PC-9 (cell line): ENCODE data around the gene TANGO6. TPM values are rescaled to one million over a fixed set of nuclear protein-coding genes. Genes with fewer than 3 reads are reported as not detected.
A peak's percentile ranks its signal among the peaks of the same experiment; 100 is the strongest.

Experiments used
- BruUV-seq: library from RNA; stranded (reverse); fragments of 400-500 nt; replicated peaks from 2 replicates; lab custom pipeline; 2021; lab: Mats Ljungman, UMichigan
- CTCF ChIA-PET: fragments of 300-600 bp; sonication (Branson Sonifier 250); formaldehyde crosslinking; loops from one replicate; lab custom pipeline; 2022; ENCODE audit warnings: antibody characterized with exemption; lab: Charles Lee
- POLR2A ChIA-PET: fragments of 300-600 bp; sonication (Branson Sonifier 250); formaldehyde crosslinking; loops from one replicate; lab custom pipeline; 2022; ENCODE audit warnings: antibody characterized with exemption; ENCODE audit not compliant: unreplicated experiment; lab: Charles Lee
- DNase-seq, 2 experiments: peaks; one replicate each; pipeline versions ENCODE4 v3.0.0 to v3.0.0-alpha.2; 2015 to 2022; ENCODE audit warnings: mixed read lengths in 1 of 2
- H2AFZ ChIP-seq: fragments of 200-600 bp; sonication (generic); 2 replicates; pipeline ENCODE4 v1.8.1; 2017; ENCODE audit warnings: antibody characterized with exemption
- H3F3A ChIP-seq: fragments of 200-600 bp; sonication (generic); 2 replicates; pipeline ENCODE4 v1.8.1; 2017; ENCODE audit warnings: antibody characterized with exemption, mild to moderate bottlenecking, low read depth; ENCODE audit not compliant: insufficient read depth
- H3K27ac ChIP-seq: fragments of 200-600 bp; sonication (generic); 2 replicates; pipeline ENCODE4 v1.6.1; 2016; ENCODE audit warnings: mixed run types
- H3K27me3 ChIP-seq: fragments of 200-600 bp; sonication (generic); 2 replicates; pipeline ENCODE4 v1.6.1; 2016; ENCODE audit warnings: low read depth, mixed run types; ENCODE audit not compliant: insufficient read depth
- H3K36me3 ChIP-seq: fragments of 200-600 bp; sonication (generic); 2 replicates; pipeline ENCODE4 v1.6.1; 2016; ENCODE audit warnings: low read depth, mixed run types
- H3K4me1 ChIP-seq: fragments of 200-600 bp; sonication (generic); replicated peaks from 2 replicates; pipeline ENCODE4 v1.6.1; 2016; ENCODE audit warnings: mixed run types; ENCODE audit not compliant: insufficient read depth
- H3K4me2 ChIP-seq: fragments of 200-600 bp; sonication (generic); 2 replicates; pipeline ENCODE4 v1.6.1; 2017; ENCODE audit warnings: mixed run types
- H3K4me3 ChIP-seq: fragments of 200-600 bp; sonication (generic); 2 replicates; pipeline ENCODE4 v1.6.1; 2016; ENCODE audit warnings: mixed run types
- H3K79me2 ChIP-seq: fragments of 200-600 bp; sonication (generic); 2 replicates; pipeline ENCODE4 v1.6.1; 2017; ENCODE audit warnings: low read depth, mixed run types
- H3K9me2 ChIP-seq: fragments of 200-600 bp; sonication (generic); 2 replicates; pipeline ENCODE4 v1.8.1; 2017; ENCODE audit warnings: mild to moderate bottlenecking; ENCODE audit not compliant: insufficient read depth
- H3K9me3 ChIP-seq: fragments of 200-600 bp; sonication (generic); 2 replicates; pipeline ENCODE4 v1.8.1; 2016; ENCODE audit warnings: low read depth; ENCODE audit not compliant: insufficient read depth
- H4K20me1 ChIP-seq: fragments of 200-600 bp; sonication (generic); 2 replicates; pipeline ENCODE4 v1.8.1; 2017; ENCODE audit not compliant: insufficient read depth
- CTCF ChIP-seq: fragments of 200-600 bp; sonication (generic); conservative IDR thresholded peaks from 2 replicates; pipeline ENCODE4 v1.6.1; 2017; ENCODE audit warnings: mixed run types, antibody characterized with exemption, mild to moderate bottlenecking, moderate library complexity
- EZH2 ChIP-seq: fragments of 200-600 bp; sonication (generic); IDR thresholded peaks from 2 replicates; pipeline ENCODE4 v1.8.0; 2017; ENCODE audit warnings: antibody characterized with exemption, low read depth
- intact Hi-C: fragments of 100-400 bp; cut with micrococcal nuclease; formaldehyde crosslinking; loops from one replicate; pipeline ENCODE4 v1.10.0; 2022; ENCODE audit not compliant: unreplicated experiment
- total RNA-seq: library from RNA; stranded (reverse); gene quantifications from 2 replicates; pipeline ENCODE4 v1.2.3, GENCODE V29; 2021

The TANGO6 gene
- total RNA-seq, 1 experiment from 2014 or later, result 5.8 TPM

GRCh38 chr16:69078073-69078472, 234.7 kb downstream of the TANGO6 start:
- Histone ChIP-seq H3F3A (peaks cover 24% of the 10 kb centered on the region), H3K79me2 (no peaks in the 10 kb centered on the region), H3K9me2 (no peaks in the 10 kb centered on the region), H3K27me3 (no peaks in the 10 kb centered on the region), H4K20me1 (no peaks in the 10 kb centered on the region), H3K27ac (peak overlapping the region; percentile 56; the same call in 1 of the 2 replicates), H3K4me3 (no peak overlapping the region), H2AFZ (no peak overlapping the region), H3K36me3 (no peaks in the 10 kb centered on the region), H3K4me2 (no peak overlapping the region), H3K9me3 (no peaks in the 10 kb centered on the region), H3K4me1 (peaks cover 23% of the 10 kb centered on the region)
- no TSS peak for BruUV-seq
- DNase-seq, result no peak
- TF ChIP-seq CTCF, result no peak
- TF ChIP-seq EZH2, result no peak
- CTCF ChIA-PET, result no interaction called here
- POLR2A ChIA-PET, result no interaction called here
- intact Hi-C loops, result loop anchor here (5.0 kb wide), 1 partner anchor 86 kb away; no protein-coding TSS in a partner anchor

GRCh38 chr16:69079697-69080096, 236.4 kb downstream of the TANGO6 start:
- Histone ChIP-seq H3K4me2 (no peak overlapping the region), H3K36me3 (no peaks in the 10 kb centered on the region), H3K9me3 (no peaks in the 10 kb centered on the region), H3K9me2 (no peaks in the 10 kb centered on the region), H3K27me3 (no peaks in the 10 kb centered on the region), H3F3A (peaks cover 13% of the 10 kb centered on the region; the same call in 1 of the 2 replicates), H3K27ac (no peak overlapping the region), H3K4me3 (no peak overlapping the region), H3K79me2 (no peaks in the 10 kb centered on the region), H4K20me1 (no peaks in the 10 kb centered on the region), H2AFZ (no peak overlapping the region), H3K4me1 (peaks cover 7% of the 10 kb centered on the region; the same call in 1 of the 2 replicates)
- BruUV-seq, result no TSS peak
- TF ChIP-seq EZH2 (no peak), CTCF (no peak)
- ChIA-PET POLR2A (no interaction called here), CTCF (no interaction called here)
- DNase-seq, result no peak
- intact Hi-C loops, result loop anchor here (5.0 kb wide), 1 partner anchor 87 kb away; no protein-coding TSS in a partner anchor

GRCh38 chr16:69083306-69083941, 240.1 kb downstream of the TANGO6 start:
- CTCF ChIA-PET, result interaction anchor here (0.6 kb wide), 1 partner anchor 126 kb away, joined by 18 read pairs; no protein-coding TSS in a partner anchor
- no peaks in the 10 kb centered on the region for H4K20me1 ChIP-seq

More at GRCh38 chr16:69083306-69083941, 240.1 kb downstream of the TANGO6 start:
- TF ChIP-seq CTCF (peak; percentile 27; the same call in 1 of the 2 replicates), EZH2 (no peak)
- H3K79me2 ChIP-seq, result no peaks in the 10 kb centered on the region
- no peaks in the 10 kb centered on the region for H3K9me2 ChIP-seq
- H3K4me1 ChIP-seq, result peaks cover 5% of the 10 kb centered on the region; the same call in 1 of the 2 replicates
- intact Hi-C loops, result no loop called here
- H2AFZ ChIP-seq, result no peak overlapping the region
- H3F3A ChIP-seq, result peaks cover 4% of the 10 kb centered on the region; the same call in 1 of the 2 replicates
- no peak overlapping the region for H3K4me2 ChIP-seq
- no peak for DNase-seq
- H3K36me3 ChIP-seq, result no peaks in the 10 kb centered on the region
- H3K4me3 ChIP-seq, result no peak overlapping the region
- H3K27ac ChIP-seq, result no peak overlapping the region
- no peaks in the 10 kb centered on the region for H3K27me3 ChIP-seq
- BruUV-seq, result no TSS peak
- POLR2A ChIA-PET, result no interaction called here
- no peaks in the 10 kb centered on the region for H3K9me3 ChIP-seq
